GM19035 (cell line): ENCODE measurements around the gene IRF1.
"Not testable (repeated sequence)": the region's sequence is repeated elsewhere in the genome, so short reads cannot be mapped to it uniquely, and the experiment has no call there.

Source experiments
- ATAC-seq: cut with Tn5 transposase; IDR thresholded peaks from one replicate; pipeline ENCODE4 v1.9.1; 2021; ENCODE audit not compliant: unreplicated experiment

The IRF1 gene

GRCh38 chr5:132445640-132445923 is 45.0 kb downstream of the IRF1 start:
- no peak for ATAC-seq

- ATAC-seq = no peak
These were observed 45.5 kb downstream of the IRF1 start for GRCh38 chr5:132444841-132445639.

GRCh38 chr5:132444061-132444460 is 46.5 kb downstream of the IRF1 start:
- no peak for ATAC-seq

GRCh38 chr5:132439521-132440089 is 51.0 kb downstream of the IRF1 start:
- no peak for ATAC-seq

- ATAC-seq = no peak
These were observed 51.7 kb downstream of the IRF1 start for GRCh38 chr5:132438917-132439316.

- not testable (repeated sequence) for ATAC-seq
These were observed 52.3 kb downstream of the IRF1 start for GRCh38 chr5:132438267-132438645.

- ATAC-seq = peak; percentile 83
These were observed 52.8 kb downstream of the IRF1 start for GRCh38 chr5:132437604-132438266.

- ATAC-seq = no peak
These were observed 53.6 kb downstream of the IRF1 start for GRCh38 chr5:132436936-132437335.

- ATAC-seq = no peak
These were observed 54.7 kb downstream of the IRF1 start for GRCh38 chr5:132435886-132436285.

- ATAC-seq = no peak
These were observed 55.1 kb downstream of the IRF1 start for GRCh38 chr5:132435447-132435846.

GRCh38 chr5:132434416-132435286 is 55.9 kb downstream of the IRF1 start:
- ATAC-seq = no peak

GRCh38 chr5:132433141-132433540 is 57.4 kb downstream of the IRF1 start:
- ATAC-seq = no peak

- ATAC-seq = no peak
These were observed 58.9 kb downstream of the IRF1 start for GRCh38 chr5:132431632-132432031.
